ENCODE data around the gene MRPL12. TPM values are rescaled to one million over a fixed set of nuclear protein-coding genes. Genes with fewer than 3 reads are reported as not detected.

Gene MRPL12
- total and polyA plus RNA-seq, 9 of the 15 experiments (the other 6 are each of a cell fraction or from before 2014, with no cell fraction given), result 0.94 to 338 (median 100) TPM

- no peak for TF ChIP-seq CREB1 (IDR thresholded peaks at IDR 0.05)
- TF ChIP-seq CREB1 (CRISPR knock-in tag; IDR thresholded peaks at IDR 0.05), result peak; percentile 22; the same call in 1 of the 2 replicates
- TF ChIP-seq MNT (conservative IDR thresholded peaks at IDR 0.05), result 0 out of 4 replicates have a peak, but pooled peaks of 1 of the 2 experiments have one; percentile 20
- TF ChIP-seq CAMTA2 (CRISPR knock-in tag; conservative IDR thresholded peaks at IDR 0.05), result no peak
- TF ChIP-seq MTA3 (IDR thresholded peaks at IDR 0.05; ENCODE audit: borderline replicate concordance), result 0 out of 2 replicates have a peak, but pooled peaks have one; percentile 24
- no peak for TF ChIP-seq SP1 (CRISPR knock-in tag; IDR thresholded peaks at IDR 0.05)
- TF ChIP-seq ZNF318 (IDR thresholded peaks at IDR 0.05; ENCODE audit: borderline replicate concordance in 1 of 2, low read depth in 1 of 2), result peak in 1 of 2 experiments; percentile 60; a peak in 1 of 4 replicates
- TF ChIP-seq MED1 (CRISPR knock-in tag; IDR thresholded peaks at IDR 0.05; ENCODE audit: borderline replicate concordance), result no peak
- TF ChIP-seq MAFG (tag; conservative IDR thresholded peaks at IDR 0.05), result peak; percentile 100
Measured at GRCh38 chr17:81722184-81723120, 19.3 kb downstream of the MRPL12 start (continued).
